Stomach (tissue), 4 donors: Measurements from ENCODE around the gene HCN2.

Experiments
- POLR2A ChIP-seq, 4 donors: fragments of 450-650 bp; IDR thresholded peaks; one replicate each; pipeline ENCODE4 v1.6.1; 2016; ENCODE audit warnings: antibody characterized with exemption in 4 of 4, control low read depth in 2 of 4, mild to moderate bottlenecking in 1 of 4, moderate library complexity in 1 of 4
- POLR2AphosphoS5 ChIP-seq, 3 donors: sonication (generic); formaldehyde crosslinking; IDR thresholded peaks; one replicate each; pipeline ENCODE4 v1.6.1; 2016; ENCODE audit warnings: antibody characterized with exemption in 3 of 3
- TF ChIP-seq, protein P1 (sequence below), 7 experiments: fragments of 450-650 bp in 4 of 7; fragments of 200-600 bp in 3 of 7; sonication (generic) in 3 of 7; IDR thresholded peaks; one replicate each; pipeline ENCODE4 v1.5.1; 2016 to 2019; ENCODE audit warnings: antibody characterized with exemption in 7 of 7, control low read depth in 2 of 7, mild to moderate bottlenecking in 1 of 7

DNA sequence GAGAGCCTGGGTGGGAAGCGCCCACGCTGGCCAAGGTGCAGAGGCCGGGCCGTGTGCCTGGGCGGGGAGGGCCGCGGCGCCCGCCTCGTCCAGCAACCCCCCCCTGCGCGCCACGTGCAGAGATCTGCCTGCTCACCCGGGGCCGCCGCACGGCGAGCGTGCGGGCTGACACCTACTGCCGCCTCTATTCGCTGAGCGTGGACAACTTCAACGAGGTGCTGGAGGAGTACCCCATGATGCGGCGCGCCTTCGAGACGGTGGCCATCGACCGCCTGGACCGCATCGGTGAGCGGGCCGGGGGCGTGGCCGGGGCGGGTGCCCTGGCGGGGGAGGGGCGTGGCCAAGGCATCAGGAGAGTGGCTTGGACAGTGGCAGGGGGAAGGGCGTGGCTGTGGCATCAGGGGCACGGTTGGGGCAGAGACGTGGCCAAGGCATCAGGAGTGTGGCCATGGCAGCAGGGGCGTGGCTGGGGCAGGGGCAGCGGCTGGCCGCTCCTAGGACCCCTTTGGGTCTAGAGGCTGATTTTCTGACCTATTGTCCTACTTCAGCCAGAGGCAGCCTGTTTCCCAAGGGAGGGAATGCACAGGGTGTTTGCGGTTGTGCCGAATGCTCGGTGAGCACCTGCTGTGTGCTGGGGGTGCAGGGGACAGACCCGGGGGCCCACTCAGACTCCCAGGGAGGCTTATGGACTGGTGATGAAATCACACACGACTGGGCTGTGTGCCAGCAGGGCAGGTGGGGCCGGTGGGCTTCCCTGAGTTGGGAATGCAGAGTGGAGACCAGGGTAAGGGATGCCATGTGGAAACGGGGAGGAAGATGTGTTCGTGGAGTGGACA, 24.3 kb downstream of the HCN2 start:
- TF ChIP-seq, protein P1, sequence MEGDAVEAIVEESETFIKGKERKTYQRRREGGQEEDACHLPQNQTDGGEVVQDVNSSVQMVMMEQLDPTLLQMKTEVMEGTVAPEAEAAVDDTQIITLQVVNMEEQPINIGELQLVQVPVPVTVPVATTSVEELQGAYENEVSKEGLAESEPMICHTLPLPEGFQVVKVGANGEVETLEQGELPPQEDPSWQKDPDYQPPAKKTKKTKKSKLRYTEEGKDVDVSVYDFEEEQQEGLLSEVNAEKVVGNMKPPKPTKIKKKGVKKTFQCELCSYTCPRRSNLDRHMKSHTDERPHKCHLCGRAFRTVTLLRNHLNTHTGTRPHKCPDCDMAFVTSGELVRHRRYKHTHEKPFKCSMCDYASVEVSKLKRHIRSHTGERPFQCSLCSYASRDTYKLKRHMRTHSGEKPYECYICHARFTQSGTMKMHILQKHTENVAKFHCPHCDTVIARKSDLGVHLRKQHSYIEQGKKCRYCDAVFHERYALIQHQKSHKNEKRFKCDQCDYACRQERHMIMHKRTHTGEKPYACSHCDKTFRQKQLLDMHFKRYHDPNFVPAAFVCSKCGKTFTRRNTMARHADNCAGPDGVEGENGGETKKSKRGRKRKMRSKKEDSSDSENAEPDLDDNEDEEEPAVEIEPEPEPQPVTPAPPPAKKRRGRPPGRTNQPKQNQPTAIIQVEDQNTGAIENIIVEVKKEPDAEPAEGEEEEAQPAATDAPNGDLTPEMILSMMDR (IDR thresholded peaks at IDR 0.05): no peak
- no peak for TF ChIP-seq POLR2A (IDR thresholded peaks at IDR 0.05)
- no peak for TF ChIP-seq POLR2AphosphoS5 (IDR thresholded peaks at IDR 0.05)
